ENCODE measurements around the gene GALNT5.

The GALNT5 gene

GRCh38 chr2:157361526-157361925 lies 104.0 kb downstream of the GALNT5 start:
- no peaks in the 10 kb centered on the region for H3K27me3 Mint-ChIP-seq
- ATAC-seq (replicated peaks) = no peak
- H3K4me1 Mint-ChIP-seq (ENCODE audit: low read depth in 2 of 2) = peaks cover 22 to 27% of the 10 kb centered on the region in 2 donors
- DNase-seq = no peak
- no peak overlapping the region for H3K4me3 Mint-ChIP-seq
- no peaks in the 10 kb centered on the region for H3K36me3 Mint-ChIP-seq (ENCODE audit: insufficient read depth)
- peak overlapping the region; percentile 7 to 8 for H3K27ac Mint-ChIP-seq
- peaks cover 5 to 9% of the 10 kb centered on the region in 2 donors for H3K9me3 Mint-ChIP-seq

DNA sequence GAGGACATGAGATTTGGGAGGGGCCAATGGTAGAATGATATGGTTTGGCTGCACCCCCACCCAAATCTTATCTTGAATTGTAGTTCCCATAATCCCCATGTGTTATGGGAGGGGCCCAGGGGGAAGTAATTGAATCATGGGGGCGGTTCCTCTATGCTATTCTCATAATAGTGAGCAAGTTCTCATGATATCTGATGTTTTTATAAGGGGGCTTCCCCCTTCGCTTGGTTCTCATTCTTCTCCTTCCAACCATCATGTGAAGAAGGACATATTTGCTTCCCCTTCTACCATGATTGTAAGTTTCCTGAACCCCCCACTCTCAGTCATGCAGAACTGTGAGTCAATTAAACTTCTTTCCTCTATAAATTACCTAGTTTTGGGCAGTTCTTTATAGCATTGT lies 105.1 kb downstream of the GALNT5 start:
- ATAC-seq (replicated peaks) = no peak
- Mint-ChIP-seq H3K27ac (no peak overlapping the region), H3K4me1 (ENCODE audit: low read depth in 2 of 2) (peaks cover 20 to 28% of the 10 kb centered on the region in 2 donors), H3K36me3 (ENCODE audit: insufficient read depth) (no peaks in the 10 kb centered on the region), H3K27me3 (no peaks in the 10 kb centered on the region), H3K4me3 (no peak overlapping the region), H3K9me3 (peaks cover 5 to 9% of the 10 kb centered on the region in 2 donors)
- DNase-seq = no peak

- Mint-ChIP-seq H3K9me3 (peaks cover 5 to 9% of the 10 kb centered on the region in 2 donors), H3K36me3 (ENCODE audit: insufficient read depth) (no peaks in the 10 kb centered on the region), H3K4me3 (peak overlapping the region; percentile 2 to 36), H3K27ac (peak overlapping the region; percentile 10 to 74), H3K4me1 (ENCODE audit: low read depth in 2 of 2) (peaks cover 20 to 28% of the 10 kb centered on the region in 2 donors), H3K27me3 (no peaks in the 10 kb centered on the region)
- DNase-seq (no peak), ATAC-seq (replicated peaks) (peak; percentile 39)
Observed at GRCh38 chr2:157363612-157364101, 106.2 kb downstream of the GALNT5 start.
